OCI-LY1 (cell line): ENCODE results near the gene VPREB1.

Experiments
- CTCF ChIP-seq: fragments of 200-600 bp; sonication (generic), shearing (Covaris generic); IDR thresholded peaks from 2 replicates; pipeline ENCODE4 v1.5.1; 2017; ENCODE audit warnings: mild to moderate bottlenecking, antibody characterized with exemption, low read length, moderate library complexity, mixed read lengths
- EZH2 ChIP-seq: fragments of 200-600 bp; sonication (generic), shearing (Covaris generic); IDR thresholded peaks from 2 replicates; pipeline ENCODE4 v1.8.0; 2017; ENCODE audit warnings: borderline replicate concordance, mixed run types, mild to moderate bottlenecking, antibody characterized with exemption, low read length, moderate library complexity, mixed read lengths

DNA sequence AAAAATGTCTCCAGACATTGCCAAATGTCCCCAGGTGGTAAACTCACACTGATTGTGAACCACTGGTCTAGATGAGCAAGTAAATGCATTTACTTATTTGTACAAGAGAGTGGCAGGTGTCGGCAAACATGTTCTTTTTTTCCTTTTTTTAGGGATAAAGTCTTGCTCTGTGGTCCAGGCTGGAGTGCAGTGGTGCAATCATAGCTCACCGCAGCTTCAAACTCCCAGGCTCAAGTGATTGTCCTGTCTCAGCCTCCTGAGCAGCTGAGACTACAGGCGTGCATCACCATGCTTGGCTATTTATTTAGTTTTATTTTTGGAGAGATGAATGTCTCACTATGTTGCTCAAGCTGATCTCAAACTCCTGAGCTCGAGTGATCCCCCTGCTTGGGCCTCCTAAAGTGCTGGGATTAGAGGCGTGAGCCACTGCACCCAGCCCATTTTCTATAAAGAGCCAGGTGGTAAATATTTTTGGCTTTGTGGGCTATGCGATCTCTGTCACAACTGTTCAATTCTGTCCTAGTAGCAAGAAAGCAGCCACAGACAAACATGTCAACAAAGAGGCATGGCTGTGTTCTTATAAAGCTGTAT, 1.4 kb downstream of the VPREB1 start:
- no peak for TF ChIP-seq CTCF
- TF ChIP-seq EZH2: no peak
